ENCODE data around the gene IGBP1.

- TF ChIP-seq CTCF (IDR thresholded peaks at IDR 0.05) (no peak), POLR2A (IDR thresholded peaks at IDR 0.05) (no peak)
These were observed 68.5 kb downstream of the IGBP1 start for GRCh38 chrX:70201732-70202131.
